Effector memory CD4-positive, alpha-beta T cell (primary cell): ENCODE measurements around the gene SRRM1.
"Not testable (repeated sequence)": the region's sequence is repeated elsewhere in the genome, so short reads cannot be mapped to it uniquely, and the experiment has no call there.

Experiments
- DNase-seq, 3 donors: peaks; one replicate each; pipeline ENCODE4 v3.0.0-alpha.2; 2020
- H3K27ac ChIP-seq: 2 replicates; pipeline ENCODE4 v1.7.0; 2013; ENCODE audit warnings: mild to moderate bottlenecking, low read length, moderate library complexity; ENCODE audit not compliant: insufficient read depth, poor library complexity, severe bottlenecking
- H3K27me3 ChIP-seq: replicated peaks from 2 replicates; pipeline ENCODE4 v1.7.0; 2013; ENCODE audit warnings: mild to moderate bottlenecking, low read length; ENCODE audit not compliant: insufficient read depth, control insufficient read depth, poor library complexity, severe bottlenecking
- H3K36me3 ChIP-seq: 2 replicates; pipeline ENCODE4 v1.7.0; 2013; ENCODE audit warnings: mild to moderate bottlenecking, low read length, moderate library complexity; ENCODE audit not compliant: control insufficient read depth, insufficient read depth
- H3K4me1 ChIP-seq: 2 replicates; pipeline ENCODE4 v1.7.0; 2013; ENCODE audit warnings: low read length, mild to moderate bottlenecking; ENCODE audit not compliant: control insufficient read depth, insufficient read depth, poor library complexity, severe bottlenecking
- H3K4me3 ChIP-seq: 2 replicates; pipeline ENCODE4 v1.7.0; 2013; ENCODE audit warnings: low read length, low read depth, mild to moderate bottlenecking; ENCODE audit not compliant: insufficient read depth, poor library complexity, severe bottlenecking
- H3K9me3 ChIP-seq: 2 replicates; pipeline ENCODE4 v1.7.0; 2013; ENCODE audit warnings: mild to moderate bottlenecking, low read length, moderate library complexity; ENCODE audit not compliant: control insufficient read depth

SRRM1 gene

DNA sequence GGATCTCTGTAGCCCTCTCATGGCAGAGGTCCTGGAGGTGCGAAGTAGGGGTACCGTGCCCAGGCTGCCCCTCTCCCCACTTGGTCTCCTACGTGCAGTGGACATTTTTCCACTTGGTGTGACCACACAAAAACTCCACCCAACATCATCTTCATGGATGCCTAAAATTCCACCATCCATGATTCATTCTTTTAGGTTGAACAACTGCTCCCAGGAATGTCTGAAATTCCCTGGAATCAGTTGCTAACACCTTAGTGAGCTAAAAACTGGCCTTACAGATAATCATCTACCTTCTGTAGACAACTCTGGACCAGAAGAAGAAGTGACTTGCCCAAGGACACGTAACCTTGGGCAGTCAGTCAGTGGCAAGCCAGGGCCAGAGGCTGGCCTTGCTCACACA is 70.1 kb downstream of the SRRM1 start:
- Histone ChIP-seq H3K36me3 (no peaks in the 10 kb centered on the region), H3K4me3 (no peak overlapping the region), H3K9me3 (no peaks in the 10 kb centered on the region), H3K27ac (no peak overlapping the region), H3K4me1 (no peaks in the 10 kb centered on the region), H3K27me3 (no peaks in the 10 kb centered on the region)
- no peak for DNase-seq

DNA sequence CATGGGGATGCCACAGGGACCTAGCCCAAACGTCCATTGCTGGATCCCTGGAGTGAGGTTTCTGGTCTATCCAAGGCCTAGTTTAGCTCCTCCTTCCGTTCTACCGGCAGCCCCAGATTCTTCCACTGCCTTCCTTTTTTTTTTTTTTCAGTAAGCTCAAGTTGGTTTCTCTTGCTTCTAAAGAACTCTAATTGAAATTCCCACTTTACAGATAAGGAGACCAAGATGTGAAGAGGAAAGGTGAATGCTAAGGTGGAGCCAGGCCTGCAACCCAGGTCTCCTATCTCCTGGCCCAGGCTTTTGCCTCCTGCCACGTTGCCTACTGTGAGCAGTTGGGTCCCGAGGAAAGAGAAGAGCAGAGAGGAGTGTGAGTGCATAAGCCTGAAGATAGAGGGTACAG is 70.6 kb downstream of the SRRM1 start:
- Histone ChIP-seq H3K4me3 (no peak overlapping the region), H3K27me3 (no peaks in the 10 kb centered on the region), H3K36me3 (no peaks in the 10 kb centered on the region), H3K27ac (no peak overlapping the region), H3K9me3 (no peaks in the 10 kb centered on the region), H3K4me1 (no peaks in the 10 kb centered on the region)
- DNase-seq: no peak

DNA sequence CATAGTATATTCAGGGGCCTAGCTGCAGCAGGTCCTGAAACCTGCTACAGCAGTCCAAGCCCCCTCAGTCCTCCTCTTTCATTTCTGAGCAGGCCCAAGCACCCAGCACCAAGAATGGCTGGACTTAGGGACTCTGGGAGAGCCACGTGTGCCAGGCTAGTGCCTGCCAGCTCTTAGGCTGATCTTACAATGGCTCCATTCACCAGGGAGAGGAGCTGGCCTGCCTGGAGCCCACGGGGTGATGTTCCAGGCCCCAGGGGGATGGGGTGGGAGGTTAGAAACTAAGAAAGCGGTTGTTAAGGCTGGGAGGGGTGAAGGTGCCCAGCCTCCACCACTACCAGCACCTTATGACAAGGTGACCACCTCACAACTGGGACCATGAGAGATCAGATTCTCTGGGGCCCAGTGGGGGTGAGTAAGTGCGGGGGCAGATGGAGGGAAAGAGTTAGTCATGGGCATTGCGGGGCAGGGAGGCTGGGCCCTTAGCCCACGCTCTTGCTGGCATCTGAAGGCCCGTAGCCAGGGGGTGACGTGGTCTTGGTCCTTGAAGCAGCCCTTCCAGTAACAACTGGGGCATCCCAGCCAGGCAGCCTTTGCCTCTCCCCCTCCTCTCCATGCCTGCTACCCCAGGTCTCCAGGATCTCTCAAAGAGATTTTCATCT is 71.9 kb downstream of the SRRM1 start:
- DNase-seq: no peak
- Histone ChIP-seq H3K9me3 (no peaks in the 10 kb centered on the region), H3K36me3 (no peaks in the 10 kb centered on the region), H3K27me3 (no peaks in the 10 kb centered on the region), H3K4me1 (no peaks in the 10 kb centered on the region), H3K4me3 (no peak overlapping the region), H3K27ac (no peak overlapping the region)

DNA sequence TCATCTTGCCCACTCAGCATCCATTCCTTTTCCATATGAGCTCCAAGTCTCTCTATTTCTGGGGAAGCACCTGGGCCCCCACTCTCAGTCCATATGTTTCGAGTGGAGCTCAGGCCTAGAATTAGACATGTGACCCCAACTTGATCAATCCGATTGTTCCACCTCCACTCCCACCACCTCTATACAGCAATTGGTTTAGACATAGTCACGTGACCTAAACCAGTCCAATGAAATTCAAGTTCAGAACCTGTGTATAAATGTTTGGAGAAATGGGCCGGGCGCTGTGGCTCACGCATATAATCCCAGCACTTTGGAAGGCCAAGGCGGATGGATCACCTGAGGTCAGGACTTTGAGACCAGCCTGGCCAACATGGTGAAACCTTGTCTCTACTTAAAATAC is 72.6 kb downstream of the SRRM1 start:
- Histone ChIP-seq H3K27me3 (no peaks in the 10 kb centered on the region), H3K36me3 (no peaks in the 10 kb centered on the region), H3K4me3 (no peak overlapping the region), H3K27ac (no peak overlapping the region), H3K4me1 (no peaks in the 10 kb centered on the region), H3K9me3 (no peaks in the 10 kb centered on the region)
- DNase-seq: no peak

DNA sequence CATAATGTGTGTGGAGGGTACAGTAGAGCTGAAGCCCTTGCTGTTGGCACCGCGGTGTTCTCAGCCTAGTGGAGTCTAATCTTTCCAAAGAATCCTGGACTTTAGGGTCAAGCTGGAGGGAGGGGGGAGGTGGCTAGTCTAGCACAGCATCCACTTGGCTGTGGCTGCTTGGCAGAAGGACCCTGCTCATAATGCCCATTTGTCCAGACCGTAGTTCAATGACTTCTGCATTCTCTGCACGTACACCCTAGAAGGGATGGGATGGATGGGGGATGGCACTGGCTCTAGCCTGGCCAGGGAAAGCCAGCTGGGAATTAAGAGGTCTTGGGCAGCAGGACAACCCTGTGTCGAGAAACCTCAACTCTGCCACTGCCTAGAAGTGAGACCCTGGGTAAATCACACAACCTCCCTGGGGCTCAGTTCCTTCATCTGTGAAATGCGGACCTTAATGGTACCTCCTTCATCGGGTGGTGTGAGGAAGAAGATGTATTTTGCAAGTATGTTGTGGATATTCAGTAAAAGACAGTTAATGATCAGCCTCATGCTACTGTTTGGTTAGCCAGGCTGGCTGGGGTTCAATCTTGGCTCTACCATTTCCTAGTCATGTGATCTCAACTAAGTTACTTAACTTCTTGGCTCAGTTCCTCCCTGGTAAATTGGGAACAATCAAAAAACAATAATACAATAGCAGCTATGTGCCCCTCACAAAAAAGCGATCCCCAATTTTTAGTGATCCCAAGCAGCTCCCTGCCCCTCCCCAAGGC is 75.0 kb downstream of the SRRM1 start:
- H3K4me1 ChIP-seq: no peaks in the 10 kb centered on the region
- DNase-seq: no peak

DNA sequence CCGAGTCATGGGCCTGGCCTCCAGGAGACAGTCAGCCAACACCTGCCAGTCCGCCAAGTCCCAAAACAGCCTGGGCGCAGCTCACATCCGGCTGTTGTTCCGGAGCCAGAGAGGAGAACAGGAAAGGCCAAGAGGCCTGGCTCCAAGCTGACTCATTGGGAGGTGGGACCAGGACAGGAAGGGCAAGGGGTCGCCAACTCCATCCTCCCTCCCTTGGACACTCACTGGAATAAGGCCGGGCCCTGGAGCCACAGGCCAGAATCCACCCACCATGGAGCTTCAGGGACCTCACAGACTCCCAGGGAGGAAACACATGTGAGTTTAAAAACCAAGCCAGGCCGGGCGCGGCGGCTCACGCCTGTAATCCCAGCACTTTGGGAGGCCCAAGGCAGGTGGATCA is 77.0 kb downstream of the SRRM1 start:
- Histone ChIP-seq H3K27ac (no peak overlapping the region), H3K4me1 (no peaks in the 10 kb centered on the region), H3K4me3 (no peak overlapping the region), H3K27me3 (no peaks in the 10 kb centered on the region), H3K36me3 (no peaks in the 10 kb centered on the region), H3K9me3 (no peaks in the 10 kb centered on the region)
- DNase-seq: no peak

More for the DNA sequence above, 75.0 kb downstream of the SRRM1 start:
- no peaks in the 10 kb centered on the region for H3K9me3 ChIP-seq
- H3K27ac ChIP-seq: no peak overlapping the region
- H3K36me3 ChIP-seq: no peaks in the 10 kb centered on the region
- no peaks in the 10 kb centered on the region for H3K27me3 ChIP-seq
- no peak overlapping the region for H3K4me3 ChIP-seq

DNA sequence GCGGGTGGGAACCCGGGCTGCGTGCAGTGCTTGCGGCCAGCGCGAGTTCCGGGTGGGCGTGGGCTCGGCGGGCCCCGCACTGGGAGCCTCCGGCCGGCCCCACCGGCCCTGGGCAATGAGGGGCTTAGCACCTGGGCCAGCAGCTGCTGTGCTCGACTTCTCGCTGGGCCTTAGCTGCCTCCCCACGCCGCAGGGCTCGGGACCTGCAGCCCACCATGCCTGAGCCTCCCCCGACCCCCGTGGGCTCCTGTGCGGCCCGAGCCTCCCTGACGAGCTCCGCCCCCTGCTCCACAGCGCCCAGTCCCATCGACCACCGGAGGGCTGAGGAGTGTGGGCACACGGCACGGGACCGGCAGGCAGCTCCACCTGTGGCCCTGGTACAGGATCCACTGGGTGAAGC is 78.4 kb downstream of the SRRM1 start:
- Histone ChIP-seq H3K27ac (no peak overlapping the region), H3K27me3 (no peaks in the 10 kb centered on the region), H3K36me3 (no peaks in the 10 kb centered on the region), H3K4me1 (no peaks in the 10 kb centered on the region), H3K4me3 (no peak overlapping the region), H3K9me3 (no peaks in the 10 kb centered on the region)
- no peak for DNase-seq

DNA sequence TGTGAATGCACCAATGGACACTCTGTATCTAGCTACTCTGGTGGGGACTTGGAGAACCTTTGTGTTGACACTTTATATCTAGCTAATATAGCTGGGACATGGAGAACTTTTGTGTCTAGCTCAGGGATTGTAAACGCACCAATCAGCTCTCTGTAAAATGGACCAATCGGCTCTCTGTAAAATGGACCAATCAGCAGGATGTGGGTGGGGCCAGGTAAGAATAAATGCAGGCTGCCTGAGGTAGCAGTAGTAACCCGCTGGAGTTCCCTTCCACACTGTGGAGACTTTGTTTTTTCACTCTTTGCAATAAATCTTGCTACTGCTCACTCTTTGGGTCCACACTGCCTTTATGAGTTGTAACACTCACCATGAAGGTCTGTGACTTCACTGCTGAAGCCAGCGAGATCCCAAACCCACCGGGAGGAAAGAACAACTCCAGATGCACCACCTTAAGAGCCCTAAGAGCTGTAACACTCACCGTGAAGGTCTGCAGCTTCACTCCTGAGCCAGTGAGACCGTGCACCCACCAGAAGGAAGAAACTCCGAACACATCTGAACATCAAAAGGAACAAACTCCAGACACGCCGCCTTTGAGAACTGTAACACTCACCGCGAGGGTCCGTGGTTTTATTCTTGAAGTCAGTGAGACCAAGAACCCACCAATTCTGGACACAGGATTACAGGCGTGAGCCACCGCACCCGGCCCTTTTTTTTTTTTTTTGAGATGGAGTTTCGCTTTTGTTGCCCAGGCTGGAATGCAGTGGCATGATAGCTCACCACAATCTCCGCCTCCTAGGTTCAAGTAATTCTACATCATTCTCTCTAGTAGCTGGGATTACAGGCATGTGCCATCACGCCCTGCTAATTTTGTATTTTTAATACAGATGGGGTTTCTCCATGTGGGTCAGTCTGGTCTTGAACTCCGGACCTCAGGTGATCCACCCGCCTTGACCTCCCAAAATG is 79.3 kb downstream of the SRRM1 start:
- H3K36me3 ChIP-seq, H3K27me3 ChIP-seq, H3K27ac ChIP-seq, DNase-seq, H3K9me3 ChIP-seq, H3K4me1 ChIP-seq: not testable (repeated sequence)
- H3K4me3 ChIP-seq: peak overlapping the region; percentile 28
